GM21390 (cell line): ENCODE results near the gene EIF5B.

Source experiments
- ATAC-seq: cut with Tn5 transposase; IDR thresholded peaks from one replicate; pipeline ENCODE4 v1.9.1; 2021; ENCODE audit not compliant: unreplicated experiment

The EIF5B gene

DNA sequence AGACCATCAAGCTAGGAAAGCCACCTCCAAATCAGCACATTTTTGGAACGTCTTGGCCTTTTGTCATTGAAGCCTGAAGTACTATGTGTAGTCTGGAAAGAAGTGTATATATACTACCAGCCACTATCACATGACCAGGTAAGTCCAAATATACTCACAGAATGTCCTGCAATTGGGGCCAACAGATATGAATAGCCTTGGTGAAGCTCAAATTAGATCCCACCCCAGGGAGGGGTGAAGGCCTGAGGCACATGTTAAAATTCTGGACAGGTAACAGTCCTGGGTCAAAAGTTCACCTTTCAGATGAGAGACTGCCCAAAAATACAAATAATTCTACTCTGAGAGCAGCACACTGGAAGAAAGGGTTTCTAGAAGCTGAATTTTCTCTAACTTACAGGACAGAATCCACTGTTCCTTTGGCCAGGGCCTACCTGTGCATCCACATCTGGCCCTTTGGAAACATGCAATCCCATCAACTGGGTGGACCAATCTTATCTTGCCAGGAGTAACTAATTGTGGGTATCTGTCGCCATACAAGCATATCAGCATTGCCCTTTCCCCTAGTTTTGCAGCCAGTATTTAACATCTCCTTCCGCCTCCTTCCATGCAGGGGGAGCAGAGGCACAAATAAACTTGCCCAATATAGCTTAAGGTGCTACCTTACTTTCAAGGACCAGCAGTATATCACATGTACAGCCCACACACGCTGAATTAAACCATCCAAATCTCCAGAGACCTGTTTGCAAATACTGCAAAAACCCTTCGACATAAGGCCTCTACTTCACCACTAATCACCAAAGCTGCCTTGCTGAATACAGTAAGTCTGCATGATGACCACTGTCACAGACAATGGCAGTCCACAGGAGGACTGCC is 67.8 kb downstream of the EIF5B start:
- no peak for ATAC-seq

DNA sequence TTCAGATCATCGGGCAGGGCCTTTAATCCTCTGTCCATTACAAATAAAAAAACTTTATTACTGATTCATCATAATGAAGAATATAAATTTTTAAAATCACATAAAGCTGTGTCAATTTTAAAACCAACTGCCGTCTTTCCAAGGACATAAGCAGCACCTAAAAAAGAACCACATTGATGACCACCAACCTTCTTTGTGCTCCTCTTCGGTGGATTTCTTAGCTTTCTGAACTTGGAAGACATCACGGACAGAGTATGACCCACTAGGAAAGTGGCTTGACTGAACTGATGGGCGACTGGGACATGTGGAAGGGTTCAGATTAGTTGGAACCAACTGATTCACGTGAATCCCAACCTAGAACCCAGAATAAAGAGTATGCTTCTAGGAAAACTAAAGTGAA is 68.9 kb downstream of the EIF5B start:
- ATAC-seq: no peak

DNA sequence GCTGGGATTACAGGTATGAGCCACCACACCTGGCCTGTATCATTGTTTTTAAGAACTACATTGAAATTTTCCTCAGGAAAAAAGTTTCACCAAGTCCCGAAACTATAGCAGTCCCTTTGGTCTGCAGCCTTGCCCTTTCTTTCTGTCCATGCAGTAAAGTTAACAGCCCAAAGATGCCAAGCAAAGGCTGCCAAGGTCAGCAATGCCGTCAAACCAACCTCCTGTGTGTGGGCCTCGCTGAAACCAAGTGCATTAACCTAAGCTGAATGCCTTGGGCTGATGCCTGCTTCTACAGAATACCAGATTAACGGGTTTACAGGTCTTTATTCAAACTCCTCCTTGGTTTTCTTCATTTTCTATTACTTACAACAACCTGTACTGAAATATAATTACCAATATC is 73.1 kb downstream of the EIF5B start:
- no peak for ATAC-seq

DNA sequence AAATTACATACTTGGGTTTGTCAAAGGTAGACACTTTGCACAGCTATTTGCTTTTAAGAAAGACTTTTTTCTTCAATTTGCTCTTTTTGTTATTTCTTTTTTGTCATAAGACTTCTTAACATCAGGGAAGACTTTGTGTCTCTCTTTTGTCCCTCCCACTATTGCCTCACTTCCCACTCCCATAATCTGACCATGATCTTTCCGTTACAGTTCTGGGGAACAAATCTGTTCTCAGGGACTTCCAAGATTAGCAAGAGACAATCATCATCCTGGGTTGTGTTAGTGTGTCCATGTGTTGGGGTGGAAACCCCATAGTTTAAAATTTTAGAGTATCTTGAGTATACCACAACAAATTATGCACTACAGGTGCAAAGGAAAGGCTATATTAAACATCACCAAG is 77.4 kb downstream of the EIF5B start:
- ATAC-seq: no peak

- ATAC-seq: no peak
These were observed 80.2 kb downstream of the EIF5B start for GRCh38 chr2:99417396-99417795.

- no peak for ATAC-seq
These were observed 82.8 kb downstream of the EIF5B start for GRCh38 chr2:99420031-99420430.

DNA sequence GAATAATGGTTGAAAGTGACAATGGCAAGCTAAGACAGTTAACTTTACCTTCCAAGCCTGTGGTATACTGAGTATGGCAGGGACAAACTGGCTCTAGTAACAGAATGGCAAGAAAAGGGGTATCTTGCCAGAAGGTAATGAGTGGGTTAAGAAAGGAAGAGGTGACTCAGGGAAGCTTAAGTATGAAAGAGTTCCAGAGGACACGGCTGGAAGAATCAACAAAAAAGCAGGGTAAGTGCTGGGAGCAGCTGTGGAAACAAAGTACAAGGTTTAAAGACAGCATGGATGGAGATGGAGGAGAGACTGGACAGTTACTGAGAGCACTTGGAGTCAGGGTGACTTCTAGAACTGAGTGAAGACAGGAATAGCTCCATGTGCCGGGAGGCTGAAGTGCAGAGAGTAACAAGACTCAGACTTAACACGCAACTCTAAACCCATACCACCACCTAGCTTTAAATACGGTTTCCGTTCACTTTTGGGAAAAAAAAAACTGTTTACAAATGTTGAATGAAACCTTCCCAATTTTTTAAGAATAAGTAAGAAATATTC is 83.6 kb downstream of the EIF5B start:
- ATAC-seq: no peak

GRCh38 chr2:99421469-99421868 is 84.3 kb downstream of the EIF5B start:
- no peak for ATAC-seq

DNA sequence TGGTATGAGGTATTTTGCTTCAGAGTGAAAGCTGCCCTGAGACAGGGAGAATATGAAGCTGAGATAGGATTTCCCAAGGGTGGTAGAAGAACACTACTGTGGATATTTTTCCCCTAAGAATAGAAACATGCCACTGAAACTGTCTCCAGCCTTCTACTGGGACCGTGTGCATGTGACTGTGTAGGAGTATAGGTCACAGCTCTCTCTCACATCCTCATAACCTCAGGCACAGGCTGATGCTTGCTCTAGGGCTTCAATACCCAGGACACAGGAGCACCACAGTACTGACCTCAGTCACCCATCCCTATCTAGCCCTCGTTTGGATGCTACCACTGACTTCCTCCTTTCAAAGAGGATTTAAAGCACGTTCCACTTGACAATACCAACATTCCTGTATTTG is 85.4 kb downstream of the EIF5B start:
- no peak for ATAC-seq

- ATAC-seq: no peak
These were observed 87.2 kb downstream of the EIF5B start for GRCh38 chr2:99424371-99424770.

GRCh38 chr2:99425022-99425421 is 87.8 kb downstream of the EIF5B start:
- ATAC-seq: no peak

- ATAC-seq: no peak
These were observed 93.6 kb downstream of the EIF5B start for GRCh38 chr2:99430614-99431291.

- ATAC-seq: no peak
These were observed 94.5 kb downstream of the EIF5B start for GRCh38 chr2:99431587-99432275.

DNA sequence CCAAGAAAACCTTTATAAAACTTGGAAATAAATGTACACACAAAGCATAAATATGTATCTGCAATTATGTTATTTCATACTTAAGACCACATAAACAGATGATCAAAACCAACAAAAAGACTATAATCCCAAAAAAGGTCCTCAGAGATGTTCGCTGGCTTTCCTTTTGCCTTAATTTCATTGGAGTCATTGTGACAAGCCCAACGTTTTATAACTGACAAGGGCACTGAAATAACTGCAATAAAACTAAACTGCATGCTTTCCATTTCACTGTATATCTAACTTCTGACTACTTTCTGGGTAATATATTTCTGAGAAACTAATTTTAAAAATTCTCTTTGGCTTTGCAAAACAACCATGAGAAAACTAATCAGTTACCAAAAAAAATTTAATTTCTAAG is 96.2 kb downstream of the EIF5B start:
- ATAC-seq: no peak

GRCh38 chr2:99436874-99437273 is 99.7 kb downstream of the EIF5B start:
- ATAC-seq: no peak

GRCh38 chr2:99439971-99440505 is 102.8 kb downstream of the EIF5B start:
- no peak for ATAC-seq

GRCh38 chr2:99442837-99443236 is 105.6 kb downstream of the EIF5B start:
- no peak for ATAC-seq

- ATAC-seq: no peak
These were observed 107.0 kb downstream of the EIF5B start for GRCh38 chr2:99444222-99444621.

DNA sequence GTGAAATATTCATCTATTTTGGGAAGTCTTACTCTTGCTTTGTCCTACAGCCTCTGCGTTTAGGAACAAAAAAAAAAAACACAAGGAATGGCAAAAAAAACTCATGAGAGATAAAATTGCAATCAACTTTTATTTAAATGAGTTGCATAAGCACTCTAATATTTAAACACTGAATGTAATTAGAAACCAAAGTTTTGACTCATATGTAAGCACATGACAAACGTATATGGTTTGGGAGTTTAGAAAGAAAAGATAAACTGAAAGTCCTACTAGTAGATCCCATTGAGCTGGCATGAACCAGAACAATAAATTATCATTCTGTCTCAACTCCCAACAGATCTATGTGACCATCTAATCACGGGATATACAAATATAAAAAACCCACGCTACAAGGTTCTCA is 107.9 kb downstream of the EIF5B start:
- ATAC-seq: no peak

DNA sequence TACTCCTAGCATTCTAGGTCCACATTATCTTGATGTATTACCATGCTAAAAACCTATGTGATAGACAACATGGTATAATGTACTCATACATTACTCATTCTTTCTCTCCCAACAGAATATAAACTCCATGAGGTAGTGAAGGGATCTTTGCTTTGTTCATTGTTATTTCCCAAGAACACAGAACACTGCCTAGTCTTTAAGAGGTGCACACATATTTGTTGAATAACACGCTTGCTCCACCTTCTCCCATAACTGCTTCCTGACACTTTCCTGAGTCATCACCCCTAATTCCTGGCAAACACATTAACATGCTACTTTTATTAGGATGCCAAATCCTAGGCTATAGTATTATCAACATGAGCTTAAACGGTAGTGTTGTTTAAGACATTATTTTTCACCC is 111.4 kb downstream of the EIF5B start:
- no peak for ATAC-seq

GRCh38 chr2:99450199-99450598 is 113.0 kb downstream of the EIF5B start:
- ATAC-seq: no peak
